Esophagus muscularis mucosa (tissue), 3 donors: ENCODE measurements around the gene RIPOR2.

Source experiments
- EP300 ChIP-seq: sonication (generic); formaldehyde crosslinking; IDR thresholded peaks from one replicate; pipeline ENCODE4 v1.6.1; 2017; ENCODE audit warnings: antibody characterized with exemption
- TF ChIP-seq, protein P1 (sequence below), 3 experiments: fragments of 200-600 bp in 2 of 3; fragments of 450-650 bp in 1 of 3; sonication (generic) in 2 of 3; IDR thresholded peaks; one replicate each; pipeline ENCODE4 v1.5.1; 2017 to 2019; ENCODE audit warnings: antibody characterized with exemption in 3 of 3, mild to moderate bottlenecking in 2 of 3, moderate library complexity in 1 of 3

DNA sequence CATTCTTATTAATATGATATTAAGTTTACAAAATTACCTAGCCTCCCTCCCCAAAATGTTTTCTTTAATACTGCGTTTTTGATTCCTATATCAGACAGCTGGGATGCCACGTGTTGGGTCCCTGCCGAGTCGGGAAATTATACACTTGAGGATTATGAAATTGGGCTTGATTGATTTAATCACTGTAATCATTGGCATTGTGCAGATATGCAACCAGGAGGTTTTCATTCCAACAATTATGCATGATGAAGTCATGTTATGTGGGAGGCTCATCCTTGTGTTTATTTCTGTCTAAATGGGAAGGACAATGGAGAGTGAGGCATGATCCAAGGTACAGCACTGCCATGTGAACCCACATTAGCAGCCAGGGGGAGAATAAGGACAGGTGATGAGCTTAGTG is 30.6 kb upstream of the RIPOR2 start:
- no peak for TF ChIP-seq EP300
- TF ChIP-seq, protein P1, sequence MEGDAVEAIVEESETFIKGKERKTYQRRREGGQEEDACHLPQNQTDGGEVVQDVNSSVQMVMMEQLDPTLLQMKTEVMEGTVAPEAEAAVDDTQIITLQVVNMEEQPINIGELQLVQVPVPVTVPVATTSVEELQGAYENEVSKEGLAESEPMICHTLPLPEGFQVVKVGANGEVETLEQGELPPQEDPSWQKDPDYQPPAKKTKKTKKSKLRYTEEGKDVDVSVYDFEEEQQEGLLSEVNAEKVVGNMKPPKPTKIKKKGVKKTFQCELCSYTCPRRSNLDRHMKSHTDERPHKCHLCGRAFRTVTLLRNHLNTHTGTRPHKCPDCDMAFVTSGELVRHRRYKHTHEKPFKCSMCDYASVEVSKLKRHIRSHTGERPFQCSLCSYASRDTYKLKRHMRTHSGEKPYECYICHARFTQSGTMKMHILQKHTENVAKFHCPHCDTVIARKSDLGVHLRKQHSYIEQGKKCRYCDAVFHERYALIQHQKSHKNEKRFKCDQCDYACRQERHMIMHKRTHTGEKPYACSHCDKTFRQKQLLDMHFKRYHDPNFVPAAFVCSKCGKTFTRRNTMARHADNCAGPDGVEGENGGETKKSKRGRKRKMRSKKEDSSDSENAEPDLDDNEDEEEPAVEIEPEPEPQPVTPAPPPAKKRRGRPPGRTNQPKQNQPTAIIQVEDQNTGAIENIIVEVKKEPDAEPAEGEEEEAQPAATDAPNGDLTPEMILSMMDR (IDR thresholded peaks at IDR 0.05) = no peak
